H4 (cell line): ENCODE data around the gene ZNF780A. TPM values are rescaled to one million over a fixed set of nuclear protein-coding genes. Genes with fewer than 3 reads are reported as not detected.
A peak's percentile ranks its signal among the peaks of the same experiment; 100 is the strongest.
"Not testable (repeated sequence)": the region's sequence is repeated elsewhere in the genome, so short reads cannot be mapped to it uniquely, and the experiment has no call there.

Source experiments
- DNase-seq: peaks from one replicate; pipeline ENCODE4 v3.0.0-alpha.2; 2015; ENCODE audit warnings: low spot score
- total RNA-seq: library from RNA; depleted of rRNA; stranded (reverse); fragments of >200 nt; shearing (Covaris generic); gene quantifications from 2 replicates; pipeline ENCODE4 v1.2.3, GENCODE V29; 2014; rRNA removed

ZNF780A gene
- total RNA-seq, result 9.2 and 17.1 TPM in 2 replicates

DNA sequence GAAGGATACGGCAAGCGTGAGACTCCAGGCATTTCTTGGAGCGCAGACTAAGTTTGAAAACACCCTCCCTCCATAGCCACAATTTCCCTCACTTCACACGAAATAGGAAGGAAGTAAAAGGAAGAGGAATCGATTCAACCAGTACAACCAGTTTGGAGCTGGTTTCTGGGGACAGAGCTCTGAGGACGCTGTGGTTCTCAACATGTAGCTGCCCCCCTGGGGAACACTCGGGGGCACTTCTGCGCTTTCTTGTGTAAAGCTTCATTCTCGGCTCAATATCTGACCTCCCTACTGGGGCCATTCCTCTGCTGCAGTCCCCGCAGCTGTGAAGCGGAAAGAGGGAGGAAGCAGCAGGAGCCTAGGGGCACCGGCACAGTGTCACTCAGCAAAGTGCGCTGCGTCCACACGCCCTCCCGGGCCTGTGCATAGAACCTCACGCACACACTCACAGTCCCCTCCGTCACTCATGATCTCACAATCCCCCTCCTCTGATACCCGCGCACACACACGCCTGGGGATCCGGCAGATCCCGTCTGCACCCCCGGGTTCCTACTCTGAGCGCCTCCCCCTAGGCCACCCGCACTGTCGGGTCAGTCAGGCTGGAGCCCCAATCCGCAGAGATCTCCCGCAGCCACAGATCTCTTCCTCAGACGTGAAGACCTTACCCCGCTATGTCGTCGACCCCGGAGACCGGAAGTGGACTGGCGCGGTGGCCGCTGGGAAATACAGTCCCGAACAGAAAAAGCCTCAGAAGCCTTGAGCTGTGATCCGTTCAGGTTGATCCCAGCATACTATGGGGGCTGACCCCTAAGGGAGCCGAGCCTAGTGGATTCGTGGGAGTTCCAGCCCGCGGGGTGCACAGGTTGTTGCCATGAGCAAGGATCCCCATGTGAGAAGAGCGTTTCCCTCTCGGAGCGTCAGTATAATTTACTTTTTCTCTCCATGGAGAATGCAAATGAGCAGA is at the start of gene ZNF780A:
Gene ZNF780A (minus strand): TSS at position 703 of the 964 bp plus-strand sequence. CDS start 6,190 bp downstream, outside the sequence.
- DNase-seq, result peak; percentile 57

DNA sequence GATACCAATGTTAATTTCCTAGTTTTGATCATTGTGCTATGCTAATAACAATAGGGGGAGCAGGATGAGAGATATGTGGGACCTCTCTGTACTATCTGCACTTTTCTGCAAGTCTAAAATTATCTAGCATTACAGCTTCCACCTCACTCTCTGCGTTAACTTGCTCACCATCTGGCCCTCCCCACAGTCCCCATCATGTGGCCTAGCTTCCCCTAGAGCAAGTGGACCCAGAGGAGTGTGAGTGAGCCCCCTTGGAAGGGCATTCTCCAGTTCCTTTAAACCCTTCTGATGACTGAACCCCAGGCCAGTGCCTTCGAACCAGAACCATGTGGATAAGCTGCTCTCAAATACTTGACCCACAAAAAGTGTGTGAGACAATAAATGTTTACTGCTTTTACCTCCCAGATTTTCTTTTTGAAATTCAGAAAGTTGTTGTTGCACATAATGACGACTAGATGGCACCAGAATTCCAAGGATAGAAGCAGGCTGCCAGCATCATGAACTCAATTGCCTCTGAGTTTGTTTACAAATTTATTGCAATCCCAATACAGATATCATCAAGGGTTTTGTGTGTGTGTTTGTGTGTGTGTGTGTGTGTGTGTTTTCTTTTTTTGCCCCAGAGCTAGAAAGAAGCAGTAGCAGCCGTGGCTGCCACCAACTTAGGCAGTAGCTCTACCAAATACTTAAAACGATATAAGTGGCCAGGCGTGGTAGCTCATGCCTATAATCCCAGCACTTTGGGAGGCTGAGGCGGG is 49.0 kb upstream of the ZNF780A start:
- peak; percentile 53 for DNase-seq

DNA sequence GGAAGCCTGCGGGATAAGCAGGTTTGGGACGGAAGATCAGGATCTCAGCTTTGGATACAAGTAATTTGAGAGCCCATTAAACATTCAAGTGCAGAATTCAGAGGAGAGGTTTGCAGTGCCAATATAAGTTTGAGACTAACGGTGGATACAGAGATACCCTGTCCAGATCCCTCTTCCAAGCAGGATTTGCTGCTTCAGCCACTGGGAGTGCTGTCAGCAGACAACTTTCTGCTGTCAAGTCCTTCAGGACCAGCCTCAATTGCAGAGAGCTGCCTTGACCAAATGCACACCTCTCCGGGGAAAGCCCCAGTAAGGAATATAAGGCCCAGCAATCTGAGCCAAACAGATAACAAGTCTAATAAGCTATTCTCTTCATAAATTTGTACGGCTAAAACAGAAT is 46.1 kb upstream of the ZNF780A start:
- DNase-seq, result no peak

DNA sequence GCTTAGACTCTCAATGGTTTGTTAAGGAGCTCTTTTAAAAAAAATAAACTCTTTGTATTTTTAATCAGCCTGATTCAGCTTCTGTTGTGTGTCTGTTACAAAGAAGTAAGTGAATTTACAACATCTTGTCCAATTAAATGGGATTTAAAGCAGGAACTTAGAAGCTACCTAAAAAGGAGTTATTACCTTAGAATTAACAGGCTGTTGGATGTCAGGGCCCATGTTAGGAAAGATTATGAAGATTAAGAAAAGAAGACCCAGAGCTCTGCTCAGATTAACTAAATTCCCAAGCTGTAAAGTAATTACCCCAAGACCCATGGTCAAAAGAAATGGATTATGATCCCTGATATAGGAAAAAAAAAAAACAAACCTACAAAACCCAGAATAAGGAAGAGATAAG is 44.1 kb upstream of the ZNF780A start:
- no peak for DNase-seq

DNA sequence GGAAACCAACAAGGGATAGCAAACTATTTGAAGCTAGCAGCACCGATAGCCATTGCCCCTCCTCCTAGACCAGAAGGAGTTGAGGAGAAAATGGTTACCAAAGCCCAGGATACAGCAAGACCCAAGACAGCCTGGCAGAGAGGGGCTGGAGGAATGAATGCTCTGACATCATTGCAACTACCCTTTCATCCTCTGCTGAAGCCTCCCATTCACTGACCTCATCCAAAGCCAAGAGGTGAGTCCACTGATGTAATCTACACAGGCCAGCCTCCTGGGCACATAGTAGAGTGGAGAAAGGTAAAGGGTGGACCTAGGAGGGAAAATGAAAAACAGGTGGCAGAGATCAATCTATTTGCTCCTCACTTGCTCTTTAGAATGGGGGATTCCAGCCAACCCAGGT is 42.7 kb upstream of the ZNF780A start:
- DNase-seq, result no peak

DNA sequence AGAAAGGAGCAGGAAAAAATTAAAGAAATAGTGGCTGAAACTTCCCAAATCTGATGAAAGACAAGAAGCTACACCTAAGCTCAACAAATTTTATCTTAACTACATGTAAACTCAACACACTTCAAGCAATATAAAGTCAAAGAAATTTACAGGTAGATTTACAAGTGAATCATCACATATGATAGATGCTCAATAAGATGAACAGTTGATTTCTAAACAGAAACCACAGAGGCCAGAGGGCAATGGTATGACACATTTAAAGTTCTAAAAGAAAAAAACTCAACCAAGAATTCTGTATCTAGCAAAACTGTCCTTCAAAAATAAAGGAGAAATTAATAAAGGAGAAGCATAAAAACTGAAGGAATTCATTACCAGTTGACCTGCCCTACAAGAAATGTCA is 39.3 kb upstream of the ZNF780A start:
- no peak for DNase-seq

DNA sequence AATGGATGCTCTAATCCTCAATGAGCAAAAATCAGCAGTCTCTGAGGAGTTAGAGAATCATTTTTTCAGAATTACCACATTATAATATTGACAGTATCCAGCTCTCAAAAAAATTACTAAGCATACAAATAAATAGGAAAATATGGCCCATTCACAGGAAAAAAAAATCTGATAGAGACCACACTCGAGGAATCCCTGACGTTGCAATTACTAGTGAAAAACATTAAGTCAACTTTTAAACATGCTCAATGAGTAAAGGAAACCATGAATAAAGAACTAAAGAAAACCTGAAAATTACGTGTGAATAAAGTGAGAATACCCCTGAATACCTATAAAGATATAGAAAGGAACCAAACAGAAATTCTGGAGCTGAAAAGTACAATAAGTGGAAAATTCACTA is 38.7 kb upstream of the ZNF780A start:
- DNase-seq, result no peak

DNA sequence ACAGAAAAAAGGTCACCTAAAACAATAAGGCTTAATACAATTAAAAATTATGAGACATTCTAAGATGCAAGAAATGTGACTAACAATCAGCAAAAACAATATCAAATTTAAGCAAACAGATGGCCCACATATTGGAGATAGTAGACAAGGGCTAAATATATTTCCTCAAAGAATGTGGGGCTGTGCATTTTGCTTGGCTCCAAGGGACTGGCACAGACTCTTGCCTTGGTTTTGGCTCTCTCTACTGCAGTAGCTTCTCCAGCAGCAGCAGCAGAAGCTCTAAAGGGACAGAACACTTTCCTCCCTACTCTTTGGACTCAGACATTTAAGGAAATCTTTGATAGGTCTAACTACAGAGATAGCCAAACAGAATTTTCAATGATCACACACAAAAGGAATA is 38.2 kb upstream of the ZNF780A start:
- DNase-seq, result no peak

DNA sequence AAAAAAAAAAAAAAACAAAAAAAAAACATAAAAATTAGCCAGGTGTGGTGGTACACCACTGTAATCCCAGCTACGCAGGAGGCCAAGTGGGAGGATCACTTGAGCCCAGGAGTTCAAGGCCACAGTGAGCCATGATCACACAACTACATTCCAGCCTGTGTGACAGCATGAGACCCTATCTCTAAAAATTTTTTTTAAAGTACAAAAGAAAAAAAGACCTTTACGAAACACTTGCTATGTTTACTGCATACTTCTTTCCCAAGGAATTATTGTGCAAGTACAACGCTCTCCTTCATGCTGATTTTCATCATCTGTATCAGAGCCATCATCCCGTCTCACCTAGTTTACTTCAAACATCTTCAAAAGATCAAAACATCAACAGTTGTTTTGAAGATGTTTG is 28.6 kb upstream of the ZNF780A start:
- no peak for DNase-seq

DNA sequence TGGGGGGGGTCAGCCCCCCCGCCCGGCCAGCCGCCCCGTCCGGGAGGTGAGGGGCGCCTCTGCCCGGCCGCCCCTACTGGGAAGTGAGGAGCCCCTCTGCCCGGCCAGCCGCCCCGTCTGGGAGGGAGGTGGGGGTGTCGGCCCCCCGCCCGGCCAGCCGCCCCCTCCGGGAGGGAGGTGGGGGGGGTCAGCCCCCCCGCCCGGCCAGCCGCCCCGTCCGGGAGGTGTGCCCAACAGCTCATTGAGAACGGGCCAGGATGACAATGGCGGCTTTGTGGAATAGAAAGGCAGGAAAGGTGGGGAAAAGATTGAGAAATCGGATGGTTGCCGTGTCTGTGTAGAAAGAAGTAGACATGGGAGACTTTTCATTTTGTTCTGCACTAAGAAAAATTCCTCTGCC is 27.9 kb upstream of the ZNF780A start:
- not testable (repeated sequence) for DNase-seq

DNA sequence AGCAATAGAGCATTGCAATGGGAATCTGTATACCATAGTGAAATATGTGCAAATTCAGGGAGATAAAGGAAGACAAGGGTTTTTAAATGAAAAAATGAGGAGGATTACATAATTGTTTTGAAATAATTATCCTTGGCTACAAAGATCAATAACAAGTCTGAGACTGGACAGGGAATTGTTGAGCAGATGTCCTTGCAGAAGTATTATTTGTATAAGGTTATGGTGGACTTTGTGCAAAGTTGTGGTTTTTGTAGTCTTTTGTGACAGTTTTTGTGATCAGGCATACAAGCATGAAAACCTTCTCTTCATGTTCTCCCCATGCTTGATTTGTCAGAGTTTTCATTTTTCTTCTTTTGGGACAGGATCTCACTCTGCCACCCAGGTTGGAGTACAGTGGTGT is 25.3 kb upstream of the ZNF780A start:
- no peak for DNase-seq

DNA sequence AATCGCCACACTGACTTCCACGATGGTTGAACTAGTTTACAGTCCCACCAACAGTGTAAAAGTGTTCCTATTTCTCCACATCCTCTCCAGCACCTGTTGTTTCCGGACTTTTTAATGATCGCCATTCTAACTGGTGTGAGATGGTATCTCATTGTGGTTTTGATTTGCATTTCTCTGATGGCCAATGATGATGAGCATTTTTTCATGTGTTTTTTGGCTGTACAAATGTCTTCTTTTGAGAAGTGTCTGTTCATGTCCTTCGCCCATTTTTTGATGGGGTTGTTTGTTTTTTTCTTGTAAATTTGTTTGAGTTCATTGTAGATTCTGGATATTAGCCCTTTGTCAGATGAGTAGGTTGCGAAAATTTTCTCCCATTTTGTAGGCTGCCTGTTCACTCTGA is 23.4 kb upstream of the ZNF780A start:
- DNase-seq, result not testable (repeated sequence)

DNA sequence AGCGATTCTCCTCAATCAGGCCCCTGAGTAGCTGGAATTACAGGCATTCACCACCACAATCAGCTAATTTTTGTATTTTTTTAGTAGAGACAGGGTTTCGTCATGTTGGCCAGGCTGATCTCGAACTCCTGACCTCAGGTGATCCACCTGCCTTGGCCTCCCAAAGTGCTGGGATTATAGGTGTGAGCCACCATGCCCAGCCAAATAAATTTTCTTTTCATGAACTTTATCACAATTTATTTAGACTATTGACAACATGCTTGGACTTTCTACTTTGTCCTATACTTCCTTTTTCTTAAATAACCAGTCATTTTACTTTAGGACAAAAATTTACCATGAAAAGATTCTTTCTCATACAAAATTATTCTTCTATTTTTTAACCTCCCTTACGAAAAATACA is 21.5 kb upstream of the ZNF780A start:
- DNase-seq, result not testable (repeated sequence)

DNA sequence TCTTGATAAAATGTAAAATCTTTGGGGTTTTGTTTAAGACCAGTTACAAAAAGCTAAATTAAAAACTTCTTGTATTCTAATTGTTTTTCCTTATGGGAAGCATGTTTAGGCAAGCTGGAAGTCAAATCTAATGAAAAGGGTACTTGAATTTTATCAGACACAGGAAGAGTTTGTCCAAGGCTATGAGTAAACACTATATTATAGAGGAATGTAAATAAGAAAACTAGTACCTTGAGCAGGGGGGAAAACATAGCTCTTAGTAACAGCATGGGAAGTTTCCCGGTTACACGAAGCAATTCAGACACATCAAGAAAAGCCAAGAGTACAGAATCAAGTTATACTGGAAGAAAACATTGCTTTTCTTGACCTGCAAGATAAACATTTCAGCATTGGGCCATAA is 19.8 kb upstream of the ZNF780A start:
- no peak for DNase-seq

DNA sequence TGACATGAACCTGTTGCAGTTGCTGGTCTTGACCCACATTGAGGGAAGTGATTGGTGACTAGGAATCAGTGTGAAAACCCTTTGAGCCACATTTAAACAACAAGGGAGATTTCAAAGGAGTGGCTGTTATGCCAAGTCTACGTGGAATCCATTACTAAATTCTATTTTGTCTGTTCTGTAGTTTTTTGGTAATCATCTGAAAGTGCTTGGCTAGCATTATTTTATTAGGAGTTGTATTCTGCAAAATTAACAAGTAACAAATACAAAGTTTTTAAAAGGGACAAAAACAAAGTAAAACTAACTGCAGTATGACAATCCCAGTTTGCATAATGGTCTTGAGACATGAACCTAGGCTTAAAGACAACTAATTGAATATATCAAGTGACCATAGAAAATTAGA is 14.0 kb upstream of the ZNF780A start:
- DNase-seq, result no peak

DNA sequence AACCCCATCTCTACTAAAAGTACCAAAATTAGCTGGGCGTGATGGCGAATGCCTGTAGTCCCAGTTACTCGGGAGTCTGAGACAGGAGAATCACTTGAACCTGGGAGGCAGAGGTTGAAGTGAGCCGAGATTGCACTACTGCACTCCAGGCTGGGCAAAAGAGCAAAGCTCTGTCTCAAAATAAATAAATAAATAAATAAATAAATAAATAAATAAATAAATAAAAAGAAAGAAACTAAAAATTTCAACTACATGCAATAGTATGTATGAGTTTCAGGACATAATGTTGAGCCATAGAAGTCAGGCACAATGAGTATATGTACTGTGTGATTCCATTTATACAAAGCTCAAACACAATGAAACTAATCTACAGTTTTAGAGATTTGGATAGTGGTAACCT is 12.9 kb upstream of the ZNF780A start:
- no peak for DNase-seq

DNA sequence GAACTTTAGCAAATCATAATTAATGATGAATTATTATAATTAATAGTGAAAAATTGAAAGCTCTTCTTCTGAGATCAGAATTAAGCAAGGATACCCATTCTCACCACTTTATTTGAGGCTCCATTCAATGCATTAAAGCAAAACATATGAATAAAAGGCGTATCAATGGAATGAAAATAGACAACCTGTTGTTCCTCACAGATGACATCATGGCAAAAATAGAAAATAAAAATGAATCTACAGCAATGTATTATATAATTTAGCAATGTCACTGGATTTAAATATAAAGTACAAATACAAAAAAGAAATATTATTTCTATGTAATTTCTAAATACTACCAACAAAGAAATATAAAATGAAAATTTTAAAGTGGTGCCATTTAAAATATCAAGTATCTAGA is 11.1 kb upstream of the ZNF780A start:
- no peak for DNase-seq

DNA sequence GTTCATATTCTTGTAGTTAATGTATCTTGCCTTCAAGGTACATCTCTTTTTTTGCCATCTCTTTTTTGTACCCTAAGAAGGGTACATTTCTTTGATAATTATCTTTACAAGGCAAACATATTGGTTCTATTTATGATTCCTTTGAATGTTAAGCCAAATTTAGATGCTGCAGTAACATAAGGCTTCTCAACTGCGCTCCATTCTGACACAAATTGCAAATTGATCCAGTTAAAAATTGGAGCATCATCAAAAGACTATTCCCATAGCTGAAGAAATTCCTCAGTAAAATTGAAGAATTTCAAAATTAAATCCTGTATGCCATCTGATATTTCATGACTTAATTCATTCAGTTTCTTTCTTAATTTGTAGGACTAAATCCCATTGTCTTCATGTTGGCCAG is 2.7 kb upstream of the ZNF780A start:
- DNase-seq, result no peak

DNA sequence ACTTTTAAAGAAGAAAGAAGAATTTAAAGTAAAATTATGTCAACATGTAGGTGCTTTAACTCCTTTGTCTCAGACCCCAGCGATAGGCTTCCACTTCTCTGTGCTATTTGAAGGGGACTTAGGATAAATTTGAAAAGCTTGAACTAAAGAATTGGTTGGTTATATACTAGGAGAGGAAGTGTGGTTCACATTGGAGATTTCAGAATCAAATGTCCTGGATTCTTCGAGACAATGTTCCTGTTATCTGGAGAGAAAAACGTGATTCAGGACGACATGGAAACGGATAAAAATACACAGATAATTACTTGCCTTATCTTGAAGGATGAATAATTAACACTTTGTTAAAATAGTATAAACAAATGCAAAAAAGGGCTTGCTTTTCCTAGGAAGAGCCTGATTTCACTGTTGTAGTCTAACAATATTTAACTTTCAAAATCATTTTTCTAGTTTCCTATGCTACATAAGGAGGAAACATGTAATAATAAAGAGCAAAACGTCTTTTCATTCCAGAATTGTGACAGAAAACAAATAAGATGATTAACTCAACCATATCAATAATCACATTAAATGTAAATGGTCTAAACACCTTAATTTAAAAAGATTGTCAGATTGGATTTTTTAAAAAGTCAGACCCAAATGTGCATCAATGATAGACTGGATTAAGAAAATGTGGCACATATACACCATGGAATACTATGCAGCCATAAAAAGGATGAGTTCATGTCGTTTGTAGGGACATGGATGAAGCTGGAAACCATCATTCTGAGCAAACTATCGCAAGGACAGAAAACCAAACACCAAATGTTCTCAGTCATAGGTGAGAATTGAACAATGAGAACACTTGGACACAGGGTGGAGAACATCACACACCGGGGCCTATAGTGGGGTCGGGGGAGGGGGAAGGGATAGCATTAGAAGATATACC is 724 bp upstream of the ZNF780A start:
- no peak for DNase-seq

DNA sequence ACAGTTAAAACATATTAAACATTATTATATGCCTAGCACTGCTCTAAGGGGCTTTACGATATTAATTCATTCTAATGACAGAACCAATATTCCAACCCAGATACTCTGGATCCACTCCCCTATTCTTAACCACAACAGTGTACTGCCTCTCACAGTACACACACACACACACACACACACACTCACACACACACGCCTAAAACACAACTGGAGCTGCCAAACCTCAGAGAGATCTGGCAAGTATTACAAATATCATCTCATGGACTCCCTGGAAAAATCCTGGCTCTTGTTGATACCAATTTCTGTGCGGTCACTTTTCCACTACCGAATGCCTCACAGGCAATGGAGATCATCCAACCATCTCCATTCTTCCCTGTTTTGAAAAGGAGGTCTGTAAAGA is 1.3 kb downstream of the ZNF780A start:
- DNase-seq, result no peak

DNA sequence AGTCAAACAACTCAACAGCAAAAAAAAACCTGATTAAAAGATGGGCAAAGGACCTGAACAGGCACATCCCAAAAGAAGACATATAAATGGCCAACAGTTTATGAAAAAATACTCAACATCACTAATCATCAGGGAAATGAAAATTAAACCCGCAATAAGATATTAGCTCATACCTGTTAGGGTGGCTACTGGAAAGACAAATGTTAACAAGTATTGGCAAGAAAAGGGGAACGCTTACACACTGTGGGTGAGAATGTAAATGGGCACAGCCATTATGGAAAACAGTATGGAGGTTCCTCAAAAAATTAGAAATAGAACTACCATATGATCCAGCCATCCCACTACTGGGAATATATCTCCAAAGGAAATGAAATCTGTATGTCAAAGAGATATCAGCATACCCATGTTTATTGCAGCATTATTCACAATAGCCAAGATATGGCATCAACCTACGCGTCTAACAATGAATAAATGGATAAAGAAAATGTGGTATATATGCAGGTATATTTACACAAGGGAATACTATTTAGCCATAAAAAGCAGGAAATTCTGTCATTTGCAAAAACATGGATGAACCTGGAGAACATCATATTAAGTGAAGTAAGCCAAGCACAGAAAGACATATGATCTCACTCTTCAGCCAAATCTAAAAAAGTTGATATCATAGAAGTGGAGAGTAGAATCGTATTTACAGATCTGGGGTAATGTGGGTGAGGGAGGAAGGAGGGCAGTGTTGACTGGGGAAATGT is 2.3 kb downstream of the ZNF780A start:
- no peak for DNase-seq
